HG03565 (cell line): ENCODE results near the gene TMA16.
"Not testable (repeated sequence)": the region's sequence is repeated elsewhere in the genome, so short reads cannot be mapped to it uniquely, and the experiment has no call there.

Source experiments
- ATAC-seq: cut with Tn5 transposase; IDR thresholded peaks from one replicate; pipeline ENCODE4 v1.9.1; 2021; ENCODE audit warnings: mild to moderate bottlenecking, moderate library complexity; ENCODE audit not compliant: unreplicated experiment

TMA16 gene

DNA sequence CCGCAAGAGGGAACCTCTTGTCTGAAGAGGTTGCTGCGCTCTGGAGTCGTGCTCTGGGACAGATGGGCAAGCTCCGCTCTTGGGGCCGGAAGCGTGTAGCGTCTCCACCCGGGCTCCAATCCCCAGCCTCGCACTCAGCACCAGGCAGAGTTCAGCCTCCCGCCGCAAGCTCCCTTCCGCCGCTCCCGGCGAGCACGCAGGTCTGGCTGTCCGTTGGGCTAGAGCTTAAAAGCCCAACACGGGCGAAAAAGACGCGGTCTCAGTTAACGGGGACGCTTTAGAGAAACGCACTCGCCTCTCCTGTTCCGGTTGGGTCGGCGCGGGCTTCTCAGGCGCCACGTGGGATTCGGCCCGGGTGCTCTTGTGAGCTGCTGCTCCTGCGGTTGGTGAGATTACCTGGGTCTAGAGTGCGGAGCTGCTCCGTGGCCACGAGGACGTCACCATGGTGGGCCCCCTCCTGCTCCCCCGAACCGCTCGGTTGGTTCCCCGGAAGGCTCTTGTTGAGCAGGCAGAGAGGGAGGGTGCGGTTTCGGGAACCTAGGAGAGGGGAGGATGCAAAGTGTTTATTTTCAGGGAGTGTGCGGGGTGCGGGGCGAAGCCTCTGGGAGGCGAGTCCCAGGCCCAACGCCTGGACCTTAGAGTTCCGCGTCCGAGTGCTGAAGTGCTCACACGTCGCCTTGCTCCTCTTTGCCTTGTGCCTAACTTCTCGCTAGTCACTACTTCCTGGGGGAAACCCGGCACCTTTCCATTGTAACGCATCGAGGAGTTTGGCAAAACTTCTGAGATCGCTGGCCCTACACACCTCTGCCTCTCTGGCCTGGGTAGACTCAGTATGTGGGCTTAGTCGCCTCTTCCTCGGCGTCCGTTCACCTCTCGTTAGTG is at the start of gene TMA16:
TSS of gene TMA16 (plus strand) at position 331 of the 882 bp plus-strand sequence. CDS start at position 443, 112 bp downstream.
- ATAC-seq, result peak; percentile 74

- not testable (repeated sequence) for ATAC-seq
These were observed 47.5 kb upstream of the TMA16 start for GRCh38 chr4:163447023-163447422.

DNA sequence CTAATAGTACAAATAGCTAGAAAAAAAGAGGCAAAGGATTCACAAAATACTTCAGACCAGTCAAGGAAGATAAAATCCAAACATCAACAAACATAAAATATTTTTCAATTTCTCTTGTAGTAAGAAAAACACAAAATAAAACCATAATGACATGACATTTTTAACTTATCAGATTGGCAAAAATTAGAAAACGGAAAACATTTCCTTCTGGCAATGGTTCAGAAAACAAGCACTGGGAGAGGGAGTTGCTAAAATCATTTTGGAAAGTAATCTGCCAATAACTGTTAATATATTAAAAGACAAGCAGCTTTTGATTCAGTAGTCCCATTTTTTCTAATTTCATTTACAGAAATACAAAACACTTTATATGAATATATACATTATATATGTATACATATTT is 47.0 kb upstream of the TMA16 start:
- no peak for ATAC-seq

DNA sequence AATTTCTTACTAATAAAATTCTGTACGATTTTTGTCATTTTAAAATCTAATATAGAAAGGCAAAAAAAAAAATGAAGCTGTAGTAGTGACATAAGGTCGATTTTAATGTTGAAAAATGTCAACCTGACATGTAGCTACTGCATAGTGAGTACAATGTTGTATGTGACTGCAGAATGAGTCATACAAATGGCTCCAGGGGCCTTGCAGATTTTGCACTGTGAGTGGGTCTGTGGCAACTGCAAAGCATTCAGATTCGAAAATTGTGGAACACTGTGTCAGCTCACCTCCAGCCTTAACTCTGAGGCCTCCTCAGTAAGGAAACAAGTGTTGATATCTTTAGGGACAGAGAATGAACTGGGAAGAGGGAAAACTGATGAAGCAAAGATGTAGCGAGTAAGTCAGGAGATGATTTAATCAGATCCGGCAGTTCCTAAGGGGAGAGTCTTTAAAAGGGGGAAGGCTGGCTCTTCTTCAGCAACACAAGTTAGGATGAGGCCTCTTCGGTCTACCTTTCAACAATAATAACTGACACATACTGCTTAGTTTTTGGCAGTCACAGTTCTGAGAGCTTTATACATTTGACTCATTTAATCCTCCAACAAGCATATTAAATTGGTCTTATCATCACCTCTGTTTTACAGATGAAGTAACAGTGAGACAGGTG is 45.8 kb upstream of the TMA16 start:
- ATAC-seq, result no peak

- ATAC-seq, result no peak
These were observed 31.9 kb upstream of the TMA16 start for GRCh38 chr4:163462556-163462955.

- ATAC-seq, result no peak
These were observed 27.3 kb upstream of the TMA16 start for GRCh38 chr4:163467082-163467770.

DNA sequence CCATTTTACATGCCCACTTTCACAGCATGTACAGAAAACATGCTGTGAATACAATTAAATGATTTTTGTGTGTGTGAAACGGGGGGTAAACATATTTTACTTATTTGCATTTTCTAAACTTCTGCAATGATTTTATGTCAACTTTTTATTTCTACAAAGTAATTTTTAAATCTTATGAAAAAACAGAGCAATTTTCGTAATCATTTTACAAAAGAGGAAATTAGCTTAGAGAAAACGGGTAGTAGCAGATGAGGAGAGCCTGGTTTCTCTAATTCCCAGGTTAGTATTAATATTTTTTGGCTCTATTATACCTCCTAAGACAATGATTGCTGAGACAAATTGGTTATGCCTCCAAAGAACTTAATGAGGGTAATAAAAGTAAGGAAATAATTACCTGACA is 24.1 kb upstream of the TMA16 start:
- ATAC-seq, result no peak

- ATAC-seq, result no peak
These were observed 21.4 kb upstream of the TMA16 start for GRCh38 chr4:163473130-163473529.

GRCh38 chr4:163473576-163473975 is 20.9 kb upstream of the TMA16 start, which contains the start of gene TKTL2:
TSS of gene TKTL2 (minus strand) at chr4:163473754. CDS start at chr4:163473734, 20 bp downstream.
- no peak for ATAC-seq

DNA sequence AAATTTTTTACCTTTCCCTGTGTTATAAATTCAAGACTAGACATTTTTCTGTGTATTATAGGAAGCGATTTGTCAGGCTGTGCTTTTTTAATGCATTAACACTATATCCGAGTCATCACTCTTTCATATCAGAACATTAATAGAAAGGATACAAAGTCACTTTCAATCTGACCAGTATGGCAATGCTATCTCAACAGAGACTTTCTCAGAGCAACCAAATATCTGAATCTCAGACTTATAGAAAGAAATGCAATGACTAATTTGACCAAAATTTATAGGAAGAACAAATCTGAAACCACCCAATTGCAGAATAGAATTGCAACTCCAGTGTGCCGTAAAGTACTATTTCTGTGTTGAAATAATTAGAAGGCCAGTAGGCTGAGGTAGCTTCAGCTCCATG is 20.5 kb upstream of the TMA16 start:
- peak; percentile 55 for ATAC-seq

GRCh38 chr4:163476761-163477438 is 17.6 kb upstream of the TMA16 start:
- no peak for ATAC-seq

- ATAC-seq, result peak; percentile 79
These were observed 12.3 kb upstream of the TMA16 start for GRCh38 chr4:163482190-163482589.

- no peak for ATAC-seq
These were observed 9.6 kb upstream of the TMA16 start for GRCh38 chr4:163484906-163485305.

- no peak for ATAC-seq
These were observed 8.9 kb upstream of the TMA16 start for GRCh38 chr4:163485589-163485988.

- ATAC-seq, result no peak
These were observed 8.2 kb upstream of the TMA16 start for GRCh38 chr4:163486321-163486720.

GRCh38 chr4:163489929-163490328 is 4.6 kb upstream of the TMA16 start:
- no peak for ATAC-seq

DNA sequence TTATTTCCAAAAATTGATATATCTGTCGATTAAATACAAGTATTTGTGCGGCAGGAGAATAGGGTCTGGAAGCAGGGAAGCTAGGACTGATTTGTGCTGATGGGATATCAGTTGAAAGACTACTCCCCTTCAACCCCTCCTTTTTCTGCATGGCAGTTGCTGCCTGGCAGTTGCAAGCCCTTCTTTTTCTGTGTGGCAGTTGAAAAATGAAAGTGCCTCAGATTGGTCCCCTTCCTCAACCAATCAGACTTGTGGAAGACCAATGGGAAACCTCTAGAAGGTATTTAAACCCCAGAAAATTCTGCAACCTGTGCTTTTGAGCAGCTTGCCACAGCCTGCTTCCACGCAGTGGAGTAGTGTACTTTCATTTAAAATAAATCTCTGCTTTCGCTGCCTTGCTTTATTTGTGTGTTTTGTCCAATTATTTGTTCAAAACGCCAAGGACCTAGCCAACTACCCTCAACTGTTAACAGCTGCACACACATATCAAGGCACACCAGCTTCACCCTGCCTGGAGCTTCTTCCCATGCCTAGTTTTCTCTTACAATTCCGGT is 1.5 kb upstream of the TMA16 start:
- no peak for ATAC-seq

- ATAC-seq, result peak; percentile 19
These were observed 689 bp upstream of the TMA16 start for GRCh38 chr4:163493643-163494359.

GRCh38 chr4:163495900-163496299 is 1.4 kb downstream of the TMA16 start:
- ATAC-seq, result peak; percentile 32

DNA sequence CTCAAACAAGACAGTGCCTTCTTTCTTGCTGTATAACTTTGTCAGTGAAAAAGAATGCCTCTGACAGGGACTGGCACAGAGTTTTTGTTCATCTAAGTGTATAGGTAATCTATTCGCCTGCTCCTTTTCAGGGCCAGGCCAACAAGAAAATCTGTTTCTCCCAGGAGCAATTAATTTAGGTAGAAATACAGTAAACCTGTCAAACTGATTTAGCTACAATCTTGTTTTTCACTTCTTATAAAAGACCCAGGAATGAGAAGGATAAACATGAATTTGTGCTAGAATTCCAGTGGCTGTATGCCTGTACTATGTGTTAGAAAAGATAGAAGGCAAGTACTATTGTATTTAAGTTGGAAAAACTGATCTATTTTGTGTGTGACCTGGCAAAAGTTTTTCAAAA is 6.1 kb downstream of the TMA16 start:
- no peak for ATAC-seq
